ENCODE data around the gene DUOXA1. TPM values are rescaled to one million over a fixed set of nuclear protein-coding genes. Genes with fewer than 3 reads are reported as not detected.

DUOXA1 gene
- polyA plus RNA-seq, 4 donors, result 0.18 to 0.89 (median 0.37) TPM

GRCh38 chr15:45156744-45157455 is 27.2 kb upstream of the DUOXA1 start:
- no peak overlapping the region for H3K27ac ChIP-seq (ENCODE audit: low read depth in 1 of 3, low read length in 2 of 3)
- no peak for FAIRE-seq
- 78 to 89% (median 83%) methylated on average over 7 of the region's 7 CpGs for WGBS, 3 donors
- H3K36me3 ChIP-seq (ENCODE audit: control insufficient read depth in 3 of 3, insufficient read depth in 2 of 3, low read depth in 1 of 3, low read length in 3 of 3), result peaks cover 0 to 14% (median 0%) of the 10 kb centered on the region in 3 donors
- no peaks in the 10 kb centered on the region for H3K27me3 ChIP-seq (ENCODE audit: control insufficient read depth in 3 of 3, insufficient read depth in 3 of 3, low read length in 3 of 3)
- DNase-seq, result no peak
- H3K4me1 ChIP-seq (ENCODE audit: control insufficient read depth in 3 of 3, insufficient read depth in 2 of 3, low read depth in 1 of 3, low read length in 2 of 3), result no peaks in the 10 kb centered on the region
- H3K9me3 ChIP-seq (ENCODE audit: control insufficient read depth in 2 of 2, insufficient read depth in 1 of 2, low read depth in 1 of 2, low read length in 1 of 2), result no peaks in the 10 kb centered on the region
- H3K4me3 ChIP-seq (ENCODE audit: low read depth in 1 of 3, low read length in 3 of 3), result no peak overlapping the region

GRCh38 chr15:45155739-45156138 is 26.1 kb upstream of the DUOXA1 start:
- DNase-seq (no peak), FAIRE-seq (no peak)
- Histone ChIP-seq H3K4me3 (ENCODE audit: low read depth in 1 of 3, low read length in 3 of 3) (no peak overlapping the region), H3K27ac (ENCODE audit: low read depth in 1 of 3, low read length in 2 of 3) (no peak overlapping the region), H3K9me3 (ENCODE audit: control insufficient read depth in 2 of 2, insufficient read depth in 1 of 2, low read depth in 1 of 2, low read length in 1 of 2) (no peaks in the 10 kb centered on the region), H3K27me3 (ENCODE audit: control insufficient read depth in 3 of 3, insufficient read depth in 3 of 3, low read length in 3 of 3) (no peaks in the 10 kb centered on the region), H3K36me3 (ENCODE audit: control insufficient read depth in 3 of 3, insufficient read depth in 2 of 3, low read depth in 1 of 3, low read length in 3 of 3) (peaks cover 0 to 18% (median 0%) of the 10 kb centered on the region in 3 donors), H3K4me1 (ENCODE audit: control insufficient read depth in 3 of 3, insufficient read depth in 2 of 3, low read depth in 1 of 3, low read length in 2 of 3) (no peaks in the 10 kb centered on the region)
- 83 to 95% (median 88%) methylated on average over 8 of the region's 8 CpGs for WGBS, 3 donors

GRCh38 chr15:45151998-45152828 is 22.5 kb upstream of the DUOXA1 start:
- DNase-seq (no peak), FAIRE-seq (no peak)
- WGBS, 3 donors, result 95 to 97% (median 96%) methylated on average over 33 to 36 of the region's 36 CpGs
- no peaks in the 10 kb centered on the region for H3K4me1 ChIP-seq (ENCODE audit: control insufficient read depth in 3 of 3, insufficient read depth in 2 of 3, low read depth in 1 of 3, low read length in 2 of 3)
- no peaks in the 10 kb centered on the region for H3K27me3 ChIP-seq (ENCODE audit: control insufficient read depth in 3 of 3, insufficient read depth in 3 of 3, low read length in 3 of 3)
- H3K27ac ChIP-seq (ENCODE audit: low read depth in 1 of 3, low read length in 2 of 3), result no peak overlapping the region
- H3K4me3 ChIP-seq (ENCODE audit: low read depth in 1 of 3, low read length in 3 of 3), result no peak overlapping the region
- peaks cover 0 to 19% (median 0%) of the 10 kb centered on the region in 3 donors for H3K36me3 ChIP-seq (ENCODE audit: control insufficient read depth in 3 of 3, insufficient read depth in 2 of 3, low read depth in 1 of 3, low read length in 3 of 3)
- H3K9me3 ChIP-seq (ENCODE audit: control insufficient read depth in 2 of 2, insufficient read depth in 1 of 2, low read depth in 1 of 2, low read length in 1 of 2), result no peaks in the 10 kb centered on the region

GRCh38 chr15:45150997-45151396 is 21.3 kb upstream of the DUOXA1 start:
- no peak overlapping the region for H3K4me3 ChIP-seq (ENCODE audit: low read depth in 1 of 3, low read length in 3 of 3)
- DNase-seq (no peak), FAIRE-seq (no peak)
- WGBS, 3 donors, result 92 to 95% (median 93%) methylated on average over 6 of the region's 6 CpGs
- H3K27me3 ChIP-seq (ENCODE audit: control insufficient read depth in 3 of 3, insufficient read depth in 3 of 3, low read length in 3 of 3), result no peaks in the 10 kb centered on the region
- H3K4me1 ChIP-seq (ENCODE audit: control insufficient read depth in 3 of 3, insufficient read depth in 2 of 3, low read depth in 1 of 3, low read length in 2 of 3), result no peaks in the 10 kb centered on the region
- no peak overlapping the region for H3K27ac ChIP-seq (ENCODE audit: low read depth in 1 of 3, low read length in 2 of 3)
- H3K9me3 ChIP-seq (ENCODE audit: control insufficient read depth in 2 of 2, insufficient read depth in 1 of 2, low read depth in 1 of 2, low read length in 1 of 2), result no peaks in the 10 kb centered on the region
- H3K36me3 ChIP-seq (ENCODE audit: control insufficient read depth in 3 of 3, insufficient read depth in 2 of 3, low read depth in 1 of 3, low read length in 3 of 3), result peaks cover 0 to 16% (median 0%) of the 10 kb centered on the region in 3 donors

GRCh38 chr15:45150481-45150880 is 20.8 kb upstream of the DUOXA1 start:
- DNase-seq (no peak), FAIRE-seq (no peak)
- Histone ChIP-seq H3K4me3 (ENCODE audit: low read depth in 1 of 3, low read length in 3 of 3) (no peak overlapping the region), H3K36me3 (ENCODE audit: control insufficient read depth in 3 of 3, insufficient read depth in 2 of 3, low read depth in 1 of 3, low read length in 3 of 3) (peaks cover 0 to 16% (median 0%) of the 10 kb centered on the region in 3 donors), H3K27me3 (ENCODE audit: control insufficient read depth in 3 of 3, insufficient read depth in 3 of 3, low read length in 3 of 3) (no peaks in the 10 kb centered on the region), H3K9me3 (ENCODE audit: control insufficient read depth in 2 of 2, insufficient read depth in 1 of 2, low read depth in 1 of 2, low read length in 1 of 2) (no peaks in the 10 kb centered on the region), H3K27ac (ENCODE audit: low read depth in 1 of 3, low read length in 2 of 3) (no peak overlapping the region), H3K4me1 (ENCODE audit: control insufficient read depth in 3 of 3, insufficient read depth in 2 of 3, low read depth in 1 of 3, low read length in 2 of 3) (no peaks in the 10 kb centered on the region)
- WGBS, 3 donors, result 76 to 88% (median 88%) methylated on average over 6 of the region's 6 CpGs

- no peak overlapping the region for H3K4me3 ChIP-seq (ENCODE audit: low read depth in 1 of 3, low read length in 3 of 3)
Observed at GRCh38 chr15:45149060-45149459, 19.4 kb upstream of the DUOXA1 start.

GRCh38 chr15:45148076-45149059 is 18.7 kb upstream of the DUOXA1 start:
- H3K27ac ChIP-seq (ENCODE audit: low read depth in 1 of 3, low read length in 2 of 3), result no peak overlapping the region
- peaks cover 0 to 19% (median 0%) of the 10 kb centered on the region in 3 donors for H3K36me3 ChIP-seq (ENCODE audit: control insufficient read depth in 3 of 3, insufficient read depth in 2 of 3, low read depth in 1 of 3, low read length in 3 of 3)
- DNase-seq, result no peak
- H3K9me3 ChIP-seq (ENCODE audit: control insufficient read depth in 2 of 2, insufficient read depth in 1 of 2, low read depth in 1 of 2, low read length in 1 of 2), result no peaks in the 10 kb centered on the region
- 85 to 87% (median 86%) methylated on average over 12 of the region's 12 CpGs for WGBS, 3 donors
- H3K4me3 ChIP-seq (ENCODE audit: low read depth in 1 of 3, low read length in 3 of 3), result no peak overlapping the region
- no peaks in the 10 kb centered on the region for H3K4me1 ChIP-seq (ENCODE audit: control insufficient read depth in 3 of 3, insufficient read depth in 2 of 3, low read depth in 1 of 3, low read length in 2 of 3)
- H3K27me3 ChIP-seq (ENCODE audit: control insufficient read depth in 3 of 3, insufficient read depth in 3 of 3, low read length in 3 of 3), result no peaks in the 10 kb centered on the region
- FAIRE-seq, result no peak

More at GRCh38 chr15:45149060-45149459, 19.4 kb upstream of the DUOXA1 start:
- WGBS, 3 donors, result 74 to 87% (median 79%) methylated on average over 1 of the region's 1 CpG
- Histone ChIP-seq H3K27ac (ENCODE audit: low read depth in 1 of 3, low read length in 2 of 3) (no peak overlapping the region), H3K27me3 (ENCODE audit: control insufficient read depth in 3 of 3, insufficient read depth in 3 of 3, low read length in 3 of 3) (no peaks in the 10 kb centered on the region), H3K4me1 (ENCODE audit: control insufficient read depth in 3 of 3, insufficient read depth in 2 of 3, low read depth in 1 of 3, low read length in 2 of 3) (no peaks in the 10 kb centered on the region), H3K36me3 (ENCODE audit: control insufficient read depth in 3 of 3, insufficient read depth in 2 of 3, low read depth in 1 of 3, low read length in 3 of 3) (peaks cover 0 to 16% (median 0%) of the 10 kb centered on the region in 3 donors), H3K9me3 (ENCODE audit: control insufficient read depth in 2 of 2, insufficient read depth in 1 of 2, low read depth in 1 of 2, low read length in 1 of 2) (no peaks in the 10 kb centered on the region)
- FAIRE-seq (no peak), DNase-seq (no peak)

- Histone ChIP-seq H3K27me3 (ENCODE audit: control insufficient read depth in 3 of 3, insufficient read depth in 3 of 3, low read length in 3 of 3) (no peaks in the 10 kb centered on the region), H3K27ac (ENCODE audit: low read depth in 1 of 3, low read length in 2 of 3) (no peak overlapping the region), H3K36me3 (ENCODE audit: control insufficient read depth in 3 of 3, insufficient read depth in 2 of 3, low read depth in 1 of 3, low read length in 3 of 3) (peaks cover 0 to 18% (median 0%) of the 10 kb centered on the region in 3 donors), H3K4me1 (ENCODE audit: control insufficient read depth in 3 of 3, insufficient read depth in 2 of 3, low read depth in 1 of 3, low read length in 2 of 3) (no peaks in the 10 kb centered on the region), H3K9me3 (ENCODE audit: control insufficient read depth in 2 of 2, insufficient read depth in 1 of 2, low read depth in 1 of 2, low read length in 1 of 2) (no peaks in the 10 kb centered on the region), H3K4me3 (ENCODE audit: low read depth in 1 of 3, low read length in 3 of 3) (no peak overlapping the region)
- FAIRE-seq (no peak), DNase-seq (no peak)
- 87 to 96% (median 96%) methylated on average over 7 of the region's 7 CpGs for WGBS, 3 donors
Observed at GRCh38 chr15:45147606-45148005, 17.9 kb upstream of the DUOXA1 start.

All from small intestine (tissue), 7 donors.